Vagina (tissue), 2 donors: ENCODE measurements around the gene RAMACL. TPM values are rescaled to one million over a fixed set of nuclear protein-coding genes. Genes with fewer than 3 reads are reported as not detected.

Experiments used
- DNase-seq, 2 donors: peaks; one replicate each; pipeline ENCODE4 v3.0.0-alpha.2; 2017; ENCODE audit errors: extremely low spot score in 2 of 2
- H3K27ac ChIP-seq: fragments of 200-600 bp; sonication (generic); one replicate; pipeline ENCODE4 v1.5.1; 2019
- H3K27me3 ChIP-seq: fragments of 200-600 bp; sonication (generic); one replicate; pipeline ENCODE4 v1.5.1; 2019
- H3K36me3 ChIP-seq, 2 donors: fragments of 200-600 bp; sonication (generic); one replicate each; pipeline ENCODE4 v1.5.1; 2017 to 2019
- H3K4me1 ChIP-seq: fragments of 200-600 bp; sonication (generic); one replicate; pipeline ENCODE4 v1.5.1; 2019
- H3K4me3 ChIP-seq, 2 donors: fragments of 200-600 bp; sonication (generic); 1 replicate in 1 of 2; 2 replicates in 1 of 2; pipeline ENCODE4 v1.5.1; 2016 to 2019
- H3K9me3 ChIP-seq: fragments of 200-600 bp; sonication (generic); one replicate; pipeline ENCODE4 v1.5.1; 2019
- CTCF ChIP-seq, 3 experiments: fragments of 450-650 bp in 2 of 3; fragments of 200-600 bp in 1 of 3; sonication (generic) in 1 of 3; IDR thresholded peaks; one replicate each; pipeline ENCODE4 v1.5.1; 2017 to 2019; ENCODE audit warnings: antibody characterized with exemption in 3 of 3, mild to moderate bottlenecking in 2 of 3, moderate library complexity in 2 of 3
- POLR2A ChIP-seq, 2 donors: fragments of 450-650 bp; IDR thresholded peaks; one replicate each; pipeline ENCODE4 v1.6.1; 2017; ENCODE audit warnings: antibody characterized with exemption in 2 of 2, mild to moderate bottlenecking in 2 of 2, moderate library complexity in 2 of 2
- POLR2AphosphoS5 ChIP-seq, 2 donors: sonication (generic); formaldehyde crosslinking; IDR thresholded peaks; one replicate each; pipeline ENCODE4 v1.9.0; 2017; ENCODE audit warnings: antibody characterized with exemption in 2 of 2, mild to moderate bottlenecking in 2 of 2, low read depth in 1 of 2; ENCODE audit not compliant: insufficient read depth in 1 of 2
- intact Hi-C: fragments of 100-400 bp; cut with DNase I; formaldehyde crosslinking; loops from one replicate; pipeline ENCODE4 v1.15.1; 2023
- total RNA-seq: library from RNA; depleted of rRNA; stranded (reverse); fragments of >200 nt; gene quantifications from one replicate; pipeline ENCODE4 v1.2.3, GENCODE V29; 2016

The RAMACL gene
- total RNA-seq, 1 donor from 2014 or later, result 2.2 TPM

- peaks cover 0 to 5% of the 10 kb centered on the region in 2 donors for H3K36me3 ChIP-seq
- no peaks in the 10 kb centered on the region for H3K9me3 ChIP-seq
- no peak for DNase-seq
- no peaks in the 10 kb centered on the region for H3K27me3 ChIP-seq
- TF ChIP-seq POLR2A (IDR thresholded peaks at IDR 0.05) (no peak), CTCF (IDR thresholded peaks at IDR 0.05) (no peak), POLR2AphosphoS5 (IDR thresholded peaks at IDR 0.05; ENCODE audit: insufficient read depth in 1 of 2, low read depth in 1 of 2) (no peak)
- no peak overlapping the region for H3K27ac ChIP-seq
- peaks cover 30% of the 10 kb centered on the region for H3K4me1 ChIP-seq
- H3K4me3 ChIP-seq, result no peak overlapping the region
- intact Hi-C loops, result no loop called here
Observed at GRCh38 chr6:166538297-166539010, 48.0 kb downstream of the RAMACL start.

GRCh38 chr6:166534658-166535406 lies 51.6 kb downstream of the RAMACL start:
- Histone ChIP-seq H3K4me1 (no peaks in the 10 kb centered on the region), H3K27me3 (no peaks in the 10 kb centered on the region), H3K4me3 (no peak overlapping the region), H3K27ac (no peak overlapping the region), H3K36me3 (peaks cover 0 to 17% of the 10 kb centered on the region in 2 donors), H3K9me3 (no peaks in the 10 kb centered on the region)
- no peak for DNase-seq
- TF ChIP-seq POLR2A (IDR thresholded peaks at IDR 0.05) (no peak), POLR2AphosphoS5 (IDR thresholded peaks at IDR 0.05; ENCODE audit: insufficient read depth in 1 of 2, low read depth in 1 of 2) (no peak), CTCF (IDR thresholded peaks at IDR 0.05) (no peak)
- intact Hi-C loops, result no loop called here

- no peak for DNase-seq
- Histone ChIP-seq H3K27ac (no peak overlapping the region), H3K9me3 (no peaks in the 10 kb centered on the region), H3K4me3 (no peak overlapping the region), H3K4me1 (no peaks in the 10 kb centered on the region), H3K27me3 (no peaks in the 10 kb centered on the region), H3K36me3 (peaks cover 0 to 23% of the 10 kb centered on the region in 2 donors)
- TF ChIP-seq CTCF (IDR thresholded peaks at IDR 0.05) (no peak), POLR2A (IDR thresholded peaks at IDR 0.05) (no peak), POLR2AphosphoS5 (IDR thresholded peaks at IDR 0.05; ENCODE audit: insufficient read depth in 1 of 2, low read depth in 1 of 2) (no peak)
- intact Hi-C loops, result no loop called here
Observed at GRCh38 chr6:166533205-166533824, 53.2 kb downstream of the RAMACL start.

Other genes starting within 250 kb of the RAMACL start
- gene SFT2D1, start 244.1 kb downstream of the RAMACL start, total RNA-seq, result 23.3 TPM
- 44.0 TPM for gene MPC1, start 203.7 kb downstream of the RAMACL start, total RNA-seq
- 65.1 TPM for gene RPS6KA2, start 40.6 kb upstream of the RAMACL start, total RNA-seq